WTC11 (cell line): Measurements from ENCODE around the gene LOXL1. TPM values are rescaled to one million over a fixed set of nuclear protein-coding genes. Genes with fewer than 3 reads are reported as not detected.

ENCODE experiments used
- ATAC-seq: fragments of 200-7000 bp; cut with Tn5 transposase; 2 replicates; pipeline ENCODE4 v1.10.0; 2021; ENCODE audit warnings: mild to moderate bottlenecking, moderate library complexity
- CTCF ChIA-PET: fragments of 300-600 bp; sonication (Branson Sonifier 250); formaldehyde crosslinking; loops from one replicate; lab custom pipeline; 2021; ENCODE audit warnings: antibody characterized with exemption; lab: Charles Lee
- POLR2A ChIA-PET: fragments of 350-600 bp; sonication (Branson Sonifier 250); formaldehyde crosslinking; loops from one replicate; lab custom pipeline; 2021; ENCODE audit warnings: antibody characterized with exemption; lab: Charles Lee
- DNase-seq: peaks from one replicate; pipeline ENCODE4 v3.0.0; 2021; ENCODE audit warnings: low spot score
- H3K27ac Mint-ChIP-seq: 2 replicates; pipeline ENCODE4 v1.8.0; 2021; ENCODE audit warnings: mixed read lengths
- H3K27me3 Mint-ChIP-seq: 2 replicates; pipeline ENCODE4 v1.8.0; 2021; ENCODE audit warnings: low read depth, mild to moderate bottlenecking, moderate library complexity, mixed read lengths
- H3K36me3 Mint-ChIP-seq: 2 replicates; pipeline ENCODE4 v1.8.0; 2021; ENCODE audit warnings: mixed read lengths
- H3K4me1 Mint-ChIP-seq: 2 replicates; pipeline ENCODE4 v1.8.0; 2022; ENCODE audit warnings: mixed read lengths
- H3K4me3 Mint-ChIP-seq: 2 replicates; pipeline ENCODE4 v1.8.0; 2021; ENCODE audit warnings: mild to moderate bottlenecking, moderate library complexity, mixed read lengths
- H3K9me3 Mint-ChIP-seq: 2 replicates; pipeline ENCODE4 v1.8.0; 2021; ENCODE audit warnings: mixed read lengths
- ARID4B ChIP-seq: sonication (generic); formaldehyde crosslinking; IDR thresholded peaks from 2 replicates; pipeline ENCODE4 v1.8.0; 2023; ENCODE audit warnings: missing genetic modification reagents, mild to moderate bottlenecking, borderline replicate concordance
- ATF1 ChIP-seq: sonication (generic); formaldehyde crosslinking; IDR thresholded peaks from 2 replicates; pipeline ENCODE4 v1.8.1; 2023; ENCODE audit warnings: mild to moderate bottlenecking, moderate library complexity, missing genetic modification reagents
- ATF3 ChIP-seq: sonication (generic); formaldehyde crosslinking; conservative IDR thresholded peaks from 2 replicates; pipeline ENCODE4 v1.8.1; 2022; ENCODE audit warnings: mild to moderate bottlenecking, missing genetic modification reagents
- E2F5 ChIP-seq: sonication (generic); formaldehyde crosslinking; IDR thresholded peaks from 2 replicates; pipeline ENCODE4 v1.8.1; 2022; ENCODE audit warnings: mild to moderate bottlenecking, moderate library complexity, missing genetic modification reagents
- EMX1 ChIP-seq: fragments of 250-450 bp; sonication (Bioruptor Pico); IDR thresholded peaks from 2 replicates; pipeline ENCODE4 v1.8.0; 2021; ENCODE audit warnings: mild to moderate bottlenecking
- FOXJ3 ChIP-seq: sonication (generic); formaldehyde crosslinking; IDR thresholded peaks from 2 replicates; pipeline ENCODE4 v1.9.0; 2021; ENCODE audit warnings: missing genetic modification reagents, mild to moderate bottlenecking, borderline replicate concordance
- FOXK1 ChIP-seq: sonication (generic); formaldehyde crosslinking; IDR thresholded peaks from 2 replicates; pipeline ENCODE4 v1.8.0; 2022; ENCODE audit warnings: mild to moderate bottlenecking, moderate library complexity, missing genetic modification reagents
- HMGXB4 ChIP-seq: sonication (generic); formaldehyde crosslinking; IDR thresholded peaks from 2 replicates; pipeline ENCODE4 v1.8.1; 2023; ENCODE audit warnings: mild to moderate bottlenecking, moderate library complexity, missing genetic modification reagents
- NR2C2 ChIP-seq: sonication (generic); formaldehyde crosslinking; IDR thresholded peaks from 2 replicates; pipeline ENCODE4 v1.8.0; 2022; ENCODE audit warnings: mild to moderate bottlenecking, missing genetic modification reagents
- PRDM15 ChIP-seq: sonication (generic); formaldehyde crosslinking; IDR thresholded peaks from 2 replicates; pipeline ENCODE4 v1.8.0; 2022; ENCODE audit warnings: missing genetic modification reagents
- RELA ChIP-seq: sonication (generic); formaldehyde crosslinking; IDR thresholded peaks from 2 replicates; pipeline ENCODE4 v1.8.1; 2022; ENCODE audit warnings: missing genetic modification reagents, mild to moderate bottlenecking, borderline replicate concordance
- SP1 ChIP-seq: sonication (generic); formaldehyde crosslinking; conservative IDR thresholded peaks from 2 replicates; pipeline ENCODE4 v1.8.1; 2022; ENCODE audit warnings: missing genetic modification reagents
- ZNF281 ChIP-seq: sonication (generic); formaldehyde crosslinking; IDR thresholded peaks from 2 replicates; pipeline ENCODE4 v1.8.0; 2023; ENCODE audit warnings: mild to moderate bottlenecking, missing genetic modification reagents
- ZNF416 ChIP-seq: fragments of 250-450 bp; sonication (Bioruptor Pico); IDR thresholded peaks from 2 replicates; pipeline ENCODE4 v1.9.0; 2021; ENCODE audit warnings: mild to moderate bottlenecking, inconsistent platforms
- ZNF512 ChIP-seq: sonication (generic); formaldehyde crosslinking; IDR thresholded peaks from 2 replicates; pipeline ENCODE4 v1.8.1; 2022; ENCODE audit warnings: missing genetic modification reagents, borderline replicate concordance
- ZSCAN18 ChIP-seq: fragments of 250-450 bp; sonication (Bioruptor Pico); IDR thresholded peaks from 2 replicates; pipeline ENCODE4 v2.1.2; 2022; ENCODE audit warnings: mild to moderate bottlenecking, moderate library complexity
- total RNA-seq: library from RNA; stranded (reverse); gene quantifications from 3 replicates; pipeline ENCODE4 v1.2.3, GENCODE V29; 2021

Gene LOXL1
- total RNA-seq, 1 experiment from 2014 or later, result 10.6 TPM

- no peak for TF ChIP-seq RELA (CRISPR knock-in tag)
Observed at GRCh38 chr15:73904026-73904815, 22.0 kb upstream of the LOXL1 start (continued).

- ChIA-PET CTCF (interaction anchor here (1.3 to 4.6 kb wide), 4 partner anchors 17 to 38 kb away, joined by 3 to 45 read pairs (median 9); partner anchors contain the start of gene TBC1D21), POLR2A (no interaction called here)
- Mint-ChIP-seq H3K4me3 (no peak overlapping the region), H3K9me3 (peaks cover 6% of the 10 kb centered on the region), H3K4me1 (peaks cover 7% of the 10 kb centered on the region), H3K36me3 (no peaks in the 10 kb centered on the region), H3K27ac (no peak overlapping the region), H3K27me3 (peaks cover 7% of the 10 kb centered on the region)
- ATAC-seq, result no peak
- DNase-seq, result no peak
- TF ChIP-seq EMX1, result no peak
- no peak for TF ChIP-seq ATF1 (CRISPR knock-in tag)
- TF ChIP-seq ZNF416 (CRISPR knock-in tag), result no peak
- no peak for TF ChIP-seq ZNF281 (CRISPR knock-in tag)
- TF ChIP-seq ZNF512, result no peak
- no peak for TF ChIP-seq PRDM15
- TF ChIP-seq SP1 (CRISPR knock-in tag), result no peak
- TF ChIP-seq FOXJ3 (CRISPR knock-in tag), result no peak
- TF ChIP-seq ATF3, result no peak
- no peak for TF ChIP-seq FOXK1 (CRISPR knock-in tag)
- TF ChIP-seq E2F5 (CRISPR knock-in tag), result no peak
- TF ChIP-seq ARID4B, result no peak
- no peak for TF ChIP-seq HMGXB4 (CRISPR knock-in tag)
- TF ChIP-seq NR2C2 (CRISPR knock-in tag), result no peak
- no peak for TF ChIP-seq ZSCAN18 (CRISPR knock-in tag)
Observed at GRCh38 chr15:73905225-73905827, 20.9 kb upstream of the LOXL1 start.
